HG03060 (cell line): ENCODE measurements around the gene NEURL1B.

Source experiments
- ATAC-seq: cut with Tn5 transposase; IDR thresholded peaks from one replicate; pipeline ENCODE4 v1.9.1; 2021; ENCODE audit warnings: low read depth, moderate number of reproducible peaks; ENCODE audit not compliant: unreplicated experiment

The NEURL1B gene

DNA sequence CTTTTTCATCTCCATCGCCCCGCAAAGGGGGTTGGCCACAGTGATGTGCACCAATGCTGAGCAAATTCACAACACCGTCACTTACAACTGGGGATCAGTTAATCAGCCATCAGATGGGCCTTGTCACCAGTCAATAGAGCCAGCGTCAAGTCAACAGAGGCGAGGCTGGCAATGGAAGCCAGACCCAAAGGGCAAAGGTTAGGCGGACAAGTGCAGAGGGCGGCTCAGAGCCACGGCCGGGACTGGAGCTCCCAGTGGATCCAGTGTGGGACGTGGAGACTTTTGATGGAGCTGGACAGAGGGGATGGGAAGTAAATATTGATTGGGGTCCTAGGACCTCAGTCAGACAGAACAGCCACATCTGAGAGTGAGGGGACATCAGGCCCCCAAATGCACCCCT is 84.2 kb downstream of the NEURL1B start:
- no peak for ATAC-seq

DNA sequence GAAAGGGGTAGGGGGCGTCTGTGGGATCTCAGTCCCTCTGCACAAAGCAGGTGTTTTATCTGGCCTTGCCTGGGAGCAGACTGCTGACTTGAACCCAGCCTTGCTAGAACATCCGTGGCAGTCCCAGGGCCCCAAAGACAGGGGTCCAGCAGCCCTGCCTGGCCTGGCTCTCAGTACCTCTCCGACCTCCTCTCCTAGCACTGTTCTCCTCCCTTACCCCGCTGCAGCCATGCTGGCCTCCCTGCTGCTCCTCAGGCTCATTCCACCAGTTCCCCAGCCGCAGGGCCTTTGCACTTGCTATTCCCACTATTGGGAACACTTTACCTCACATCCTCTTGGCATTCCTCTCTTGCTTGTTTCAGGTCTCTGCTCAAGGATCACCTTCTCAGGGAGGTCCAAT is 84.7 kb downstream of the NEURL1B start:
- no peak for ATAC-seq

DNA sequence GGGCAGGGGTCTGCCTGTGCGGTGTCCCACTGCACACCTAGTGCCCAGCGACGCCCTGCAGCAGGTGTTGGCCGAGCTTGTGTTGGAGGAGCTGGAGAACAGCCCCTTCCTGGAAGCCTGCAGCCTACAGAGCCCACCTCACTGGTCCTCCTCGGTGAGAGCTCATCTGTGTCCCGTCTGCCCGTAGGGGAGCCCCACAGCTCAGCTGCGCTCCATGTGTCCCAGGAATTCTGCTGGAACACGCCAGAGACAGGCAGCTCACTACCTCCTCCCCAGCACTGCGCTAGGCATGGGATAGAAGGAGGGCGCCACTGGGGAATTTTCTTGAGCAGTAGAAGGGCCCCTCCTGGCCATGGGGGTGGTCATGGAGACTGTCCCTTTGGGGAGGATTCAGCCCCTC is 85.9 kb downstream of the NEURL1B start:
- ATAC-seq = no peak

DNA sequence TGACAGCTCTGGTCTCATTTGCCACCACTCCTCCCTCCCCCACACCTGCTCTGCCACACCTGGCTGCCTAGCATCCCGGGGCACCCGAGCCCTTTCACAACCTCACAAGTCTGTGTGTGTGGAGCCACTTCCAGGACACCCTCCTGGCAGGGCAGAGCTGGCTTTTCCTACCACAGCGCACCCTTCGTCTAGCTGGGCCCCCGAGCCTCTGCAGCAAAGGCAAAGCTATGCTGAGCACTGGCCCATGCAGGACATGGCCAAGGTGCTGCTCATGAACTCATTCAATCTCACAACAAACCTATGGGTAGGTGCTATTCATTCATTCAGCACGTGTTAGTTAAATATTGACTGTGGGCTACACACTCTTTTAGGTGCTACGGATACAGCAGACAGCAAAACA is 86.5 kb downstream of the NEURL1B start:
- no peak for ATAC-seq

DNA sequence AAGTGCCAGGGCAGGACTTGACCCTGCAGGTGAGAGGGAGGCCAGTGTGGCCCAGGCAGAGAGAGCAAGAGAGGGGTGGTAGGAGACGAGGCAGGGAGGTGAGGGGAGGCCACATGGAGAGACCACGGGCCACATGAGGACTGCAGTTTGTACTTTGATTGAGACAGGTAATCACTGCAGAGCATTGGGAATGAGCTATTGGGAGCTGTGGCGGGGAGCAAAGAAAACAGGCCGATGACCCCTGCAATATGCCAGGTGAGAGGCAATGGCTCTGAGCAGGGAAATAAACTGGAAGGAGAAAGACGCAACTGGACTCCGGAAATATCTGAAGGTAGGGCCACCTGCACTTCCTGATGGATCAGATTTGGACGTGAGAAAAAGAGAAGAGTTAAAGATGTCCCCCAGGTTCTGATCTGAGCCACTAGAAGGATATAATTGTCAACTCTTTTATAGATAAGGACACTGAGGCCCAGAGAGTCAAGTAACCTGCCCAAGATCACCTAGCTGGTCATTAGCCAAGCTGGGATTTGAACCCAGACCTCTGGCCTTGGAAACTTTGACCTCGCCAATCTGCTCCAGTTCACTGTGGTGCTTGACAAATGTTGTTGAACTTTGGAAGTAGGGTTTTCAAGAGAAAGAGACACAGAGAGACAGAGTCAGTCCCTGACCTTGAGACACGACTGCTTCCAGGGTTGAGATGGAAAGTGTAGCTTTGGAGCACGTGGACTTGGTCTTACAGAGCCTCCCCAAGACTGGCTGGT is 87.6 kb downstream of the NEURL1B start:
- no peak for ATAC-seq

DNA sequence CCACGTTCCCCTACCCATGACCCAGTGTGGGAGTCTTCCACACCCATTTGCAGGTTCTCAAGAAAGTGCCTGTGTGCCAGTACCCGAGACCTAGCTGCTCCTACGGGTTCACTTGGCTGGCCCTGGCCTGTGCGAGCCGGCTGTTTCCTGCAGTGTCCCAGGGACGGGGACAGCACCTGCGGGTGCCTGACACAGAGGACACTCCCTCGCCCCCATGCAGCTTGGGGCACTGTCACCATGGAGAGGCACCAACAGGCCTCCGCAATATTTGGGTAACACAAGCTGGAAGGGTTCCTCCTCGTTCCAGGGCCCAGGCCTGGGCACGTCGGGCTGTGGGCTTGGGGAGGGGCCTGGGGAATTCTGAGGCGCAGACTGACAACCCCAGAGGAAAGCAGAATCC is 88.5 kb downstream of the NEURL1B start:
- ATAC-seq = no peak

DNA sequence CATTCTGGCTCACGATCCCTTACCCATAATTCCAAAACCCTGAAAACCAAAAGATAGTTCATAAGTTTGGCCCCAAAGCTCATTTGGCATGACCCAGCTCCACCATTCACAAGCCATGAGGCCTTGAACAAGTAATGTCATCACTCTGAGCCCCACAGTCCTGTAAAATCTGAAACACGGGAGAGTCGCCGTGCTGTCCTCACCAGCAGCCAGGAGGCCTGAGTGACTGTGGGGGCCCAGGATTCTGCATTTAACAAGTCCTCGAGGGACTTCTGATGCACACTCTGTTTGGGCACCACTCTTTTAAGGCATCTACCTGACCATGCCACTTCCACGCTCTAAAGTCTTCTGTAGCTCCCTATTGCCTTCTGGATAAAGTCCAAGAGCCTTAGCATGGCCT is 89.2 kb downstream of the NEURL1B start:
- ATAC-seq = no peak

DNA sequence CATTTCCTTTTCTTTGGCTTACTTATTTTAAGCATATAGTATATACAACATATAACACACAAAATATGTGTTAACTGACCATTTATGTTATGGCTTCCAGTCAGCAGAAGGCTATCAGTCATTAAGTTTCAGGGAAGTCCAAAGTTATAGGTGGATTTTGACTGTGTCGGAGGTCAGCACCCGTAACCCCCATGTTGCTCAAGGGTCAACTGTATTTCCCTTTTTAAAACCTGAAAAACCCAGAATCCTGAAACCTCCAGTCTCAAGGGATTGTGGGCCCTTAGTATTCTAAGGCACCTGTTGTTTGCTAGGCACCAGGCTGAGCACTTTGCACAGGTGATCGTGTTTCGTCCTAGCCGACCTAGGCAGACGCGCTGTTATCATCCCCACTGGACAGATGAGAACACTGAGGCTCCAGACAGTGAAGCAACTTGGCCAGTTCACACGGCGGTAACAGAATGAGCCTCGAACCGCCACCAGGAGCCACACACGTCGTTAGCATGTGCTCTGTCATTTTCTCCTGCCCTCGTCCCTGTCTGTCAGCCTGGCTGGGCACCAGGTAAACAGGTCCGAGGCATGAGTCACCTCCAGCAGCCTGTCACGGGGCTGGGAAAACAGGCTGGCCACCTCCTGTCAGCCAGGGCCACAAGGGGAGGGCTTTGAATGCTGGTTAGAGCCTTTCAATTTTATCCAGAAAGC is 90.1 kb downstream of the NEURL1B start:
- no peak for ATAC-seq

DNA sequence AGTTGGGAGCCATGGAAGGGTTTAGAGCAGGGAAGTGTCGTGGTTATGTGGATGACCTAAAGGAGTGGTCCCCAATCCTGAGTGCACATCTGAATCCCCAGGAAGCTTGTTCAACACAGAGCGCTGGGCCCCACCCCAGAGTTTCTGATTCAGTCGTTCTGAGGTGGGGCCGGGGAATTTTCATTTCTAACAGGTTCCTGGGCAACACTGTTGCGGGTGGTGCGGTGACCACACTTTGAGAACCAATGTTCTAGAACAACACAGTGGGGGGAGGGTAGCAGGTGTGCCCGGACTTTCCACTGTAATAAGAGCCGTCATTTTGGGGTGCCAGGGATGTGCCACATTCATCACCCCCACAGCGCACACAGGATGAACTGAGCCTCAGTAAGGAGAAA is 90.6 kb downstream of the NEURL1B start:
- no peak for ATAC-seq

DNA sequence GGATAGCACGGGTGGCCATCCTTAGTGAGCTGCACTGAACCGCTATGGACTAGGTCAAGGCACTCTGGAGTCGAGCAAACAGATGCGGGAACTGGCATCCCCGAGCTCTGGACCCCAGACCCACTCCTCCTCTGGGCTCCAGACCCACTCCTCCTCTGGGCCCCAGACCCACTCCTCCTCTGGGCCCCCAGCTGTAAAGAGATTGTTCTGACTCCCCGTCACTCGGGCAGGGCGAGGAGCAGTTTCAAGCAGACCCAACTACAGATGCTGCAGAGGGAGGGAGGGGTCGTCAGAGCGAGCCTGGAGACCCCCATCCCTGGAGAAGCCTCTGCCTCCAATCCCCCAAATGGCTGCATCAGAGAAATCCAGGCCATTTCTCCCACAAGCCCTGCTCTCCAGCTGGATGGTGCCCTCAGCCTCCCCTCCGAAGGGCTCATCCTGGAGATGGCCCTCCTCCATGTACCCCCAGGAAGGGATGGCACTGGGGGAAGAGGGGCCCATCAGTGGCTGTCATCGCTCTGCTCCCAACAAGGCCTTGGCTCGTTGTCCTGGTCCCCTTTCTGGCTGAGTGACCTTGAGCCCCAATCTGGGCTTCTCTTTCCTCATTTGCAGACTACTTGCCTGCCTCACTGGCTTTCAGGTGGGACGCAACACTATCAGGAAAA is 91.3 kb downstream of the NEURL1B start:
- no peak for ATAC-seq

DNA sequence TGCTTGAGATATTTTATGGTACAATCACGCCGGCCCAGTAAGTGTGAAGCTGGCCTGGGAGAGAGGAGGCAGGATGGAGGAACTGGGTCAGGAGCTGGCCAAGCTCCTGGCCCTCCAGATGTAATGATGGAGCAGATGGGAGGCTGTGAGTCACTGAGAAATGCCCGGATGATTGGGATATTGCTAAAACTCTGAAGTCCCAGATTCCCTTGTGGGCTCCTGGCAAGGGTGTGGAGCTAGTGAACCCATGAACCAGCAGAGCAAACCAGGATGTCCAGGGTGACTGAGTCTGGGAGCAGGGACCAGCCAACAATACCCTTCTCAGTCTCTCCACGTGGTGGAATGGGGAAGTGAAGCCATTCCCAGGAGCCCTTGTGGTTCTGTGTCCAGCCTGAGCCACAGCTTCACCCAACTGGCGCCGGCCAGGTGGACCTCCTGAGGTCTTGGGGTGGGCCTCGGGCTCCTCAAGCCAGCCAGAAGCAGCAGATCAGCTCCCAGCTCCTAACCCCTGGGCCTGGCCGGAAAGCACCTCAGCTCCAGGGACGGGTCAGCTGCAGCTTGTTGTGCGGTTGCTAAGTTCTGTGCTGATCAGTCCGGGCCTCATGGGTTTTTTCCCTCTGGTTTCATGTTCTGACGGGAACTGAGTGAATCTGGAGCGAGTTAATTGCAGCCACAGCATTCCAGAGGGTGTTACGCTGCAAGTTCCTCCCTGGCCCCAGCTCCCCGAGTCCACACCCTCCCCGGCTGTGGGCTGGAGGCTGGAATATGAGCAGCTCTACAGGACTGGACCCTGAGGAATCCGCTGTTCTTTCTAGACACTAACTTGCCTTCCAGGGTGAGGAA is 92.3 kb downstream of the NEURL1B start:
- no peak for ATAC-seq

DNA sequence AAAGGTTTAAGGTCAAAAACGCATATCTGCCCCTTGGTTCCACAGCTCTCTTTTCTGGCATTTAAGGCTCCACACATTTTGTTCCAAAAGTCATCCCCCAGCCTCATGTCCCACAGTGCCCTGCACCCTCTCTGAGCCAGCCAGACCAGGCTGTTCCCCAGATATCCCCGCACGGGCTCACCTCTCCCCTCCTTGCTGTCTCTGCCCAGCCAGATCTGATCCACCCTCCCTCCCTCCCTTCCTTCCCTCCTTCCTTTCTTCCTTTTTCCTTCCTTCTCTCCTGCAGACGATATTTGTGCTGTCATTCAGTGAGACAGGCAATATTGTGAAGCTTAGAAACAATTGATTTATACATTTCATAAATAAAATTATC is 92.9 kb downstream of the NEURL1B start:
- ATAC-seq = no peak

DNA sequence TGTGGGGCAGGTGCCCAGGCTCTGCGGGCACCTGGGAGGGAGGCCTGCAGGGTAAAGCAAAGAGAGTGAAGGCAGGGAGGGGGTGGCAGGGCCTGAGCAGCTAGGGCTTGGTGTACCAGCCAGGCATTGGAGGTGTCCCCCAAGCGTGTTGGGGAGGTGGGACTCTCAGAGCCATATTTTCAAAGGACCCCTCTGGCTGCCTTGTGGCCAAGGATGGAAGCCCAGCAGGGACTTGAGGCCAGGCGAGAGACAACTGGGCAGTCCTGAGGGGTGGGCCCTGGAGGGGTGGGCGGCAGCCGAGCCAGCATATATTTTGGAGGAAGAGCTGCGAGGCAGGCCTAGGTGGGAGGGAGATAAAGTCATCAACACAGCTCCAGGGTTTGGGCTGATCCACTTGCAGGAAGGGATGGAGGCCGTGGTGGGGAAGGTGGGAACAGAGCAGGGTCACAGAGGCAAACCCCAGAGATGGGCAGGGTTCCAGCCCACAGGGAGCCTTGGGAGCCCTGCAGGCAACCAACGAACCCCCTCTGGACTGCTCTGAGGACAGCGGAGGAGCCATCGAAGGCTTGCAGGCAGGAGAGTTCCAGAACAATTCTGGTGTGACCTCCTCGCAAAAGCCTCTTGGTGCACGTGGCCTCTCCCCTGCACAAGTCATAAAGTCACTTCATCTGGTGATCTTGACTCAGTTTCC is 94.2 kb downstream of the NEURL1B start:
- ATAC-seq = no peak

DNA sequence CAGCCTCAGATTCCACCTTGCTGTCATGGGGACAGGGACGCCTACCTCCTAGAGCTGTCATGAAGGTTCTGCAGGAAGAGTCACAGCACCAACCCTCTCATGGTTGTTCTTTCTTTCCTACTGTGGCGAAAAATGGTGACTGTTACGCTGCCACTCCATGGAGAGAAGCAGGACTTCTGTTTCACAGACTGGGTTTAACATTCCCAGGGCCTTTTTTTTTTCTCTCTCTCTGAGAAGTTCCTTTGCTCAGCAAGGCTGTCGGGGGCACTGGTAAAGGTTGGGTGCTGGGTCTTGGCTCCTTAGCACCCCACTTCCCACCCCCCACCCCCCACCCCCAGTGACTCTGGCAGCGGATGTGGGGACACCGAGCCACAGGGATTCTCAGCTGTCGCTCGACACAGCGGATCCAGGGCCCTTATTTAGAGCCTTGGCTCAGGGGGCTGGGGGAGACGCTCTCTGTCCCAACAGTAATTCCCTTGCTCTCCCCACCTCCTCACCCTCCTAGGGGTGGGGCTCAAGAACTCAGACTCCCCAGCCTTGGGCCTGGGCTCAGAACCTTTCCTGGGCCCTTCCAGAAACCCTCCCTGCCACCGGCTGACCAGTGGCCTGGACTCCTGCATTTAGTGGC is 95.6 kb downstream of the NEURL1B start:
- no peak for ATAC-seq

DNA sequence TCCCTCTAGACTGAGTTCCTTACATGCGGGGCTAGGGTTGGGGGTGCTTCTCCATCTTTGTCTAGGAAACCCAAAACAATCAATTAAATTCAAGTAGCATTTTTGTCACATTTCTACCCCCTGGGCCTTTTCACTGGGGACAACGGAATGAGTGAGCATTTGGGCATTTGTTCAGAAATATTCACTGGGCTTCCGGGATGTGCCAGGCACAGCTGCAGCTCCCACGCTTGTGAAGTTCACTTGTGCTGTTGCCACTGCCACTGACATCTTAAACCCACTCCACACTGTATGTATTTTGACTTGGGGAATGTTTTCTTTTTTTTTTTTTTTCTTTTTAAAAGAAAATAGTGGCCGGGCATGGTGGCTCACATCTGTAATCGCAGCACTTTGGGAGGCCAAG is 98.3 kb downstream of the NEURL1B start:
- ATAC-seq = no peak

DNA sequence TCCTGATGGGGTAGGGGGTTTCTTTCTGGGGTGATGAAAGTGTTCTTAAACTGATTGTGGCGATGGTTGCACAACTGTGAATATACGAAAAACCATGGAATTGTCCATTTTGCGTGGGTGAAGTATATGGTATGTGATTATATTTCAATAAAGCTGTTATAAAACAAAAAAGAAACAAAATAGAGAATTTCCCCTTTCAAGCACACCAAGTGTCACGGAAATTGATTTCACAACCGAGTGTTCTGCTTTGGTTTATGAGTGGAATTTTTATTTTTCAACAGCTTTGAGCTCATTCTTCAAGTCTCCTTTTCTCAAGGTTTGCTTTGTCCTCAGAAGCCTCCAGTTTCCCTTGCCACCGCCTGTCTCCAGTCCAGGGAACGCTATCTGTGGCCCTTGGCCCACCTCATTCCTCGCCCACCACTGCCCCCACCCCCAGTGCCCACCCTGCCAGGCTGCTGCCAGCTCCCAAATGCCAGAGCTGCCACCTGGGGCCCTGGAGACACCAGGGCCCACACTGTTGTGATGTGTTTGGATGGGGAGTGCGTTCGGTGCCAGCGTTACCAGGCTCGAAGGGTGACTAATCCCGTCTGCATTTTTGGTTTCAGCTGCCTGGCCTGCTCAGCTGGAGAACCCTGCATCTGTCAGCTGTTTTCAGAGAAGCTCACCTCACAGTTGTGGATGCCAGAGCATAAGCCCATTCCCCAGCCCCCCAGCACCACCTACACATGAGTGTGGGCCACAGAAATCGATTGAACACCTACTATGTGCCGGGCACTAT is 99.6 kb downstream of the NEURL1B start:
- ATAC-seq = no peak
